GM21529 (cell line): ENCODE measurements around the gene PAPLN.

ENCODE experiments used
- ATAC-seq: cut with Tn5 transposase; IDR thresholded peaks from one replicate; pipeline ENCODE4 v1.9.1; 2021; ENCODE audit not compliant: unreplicated experiment

The PAPLN gene

DNA sequence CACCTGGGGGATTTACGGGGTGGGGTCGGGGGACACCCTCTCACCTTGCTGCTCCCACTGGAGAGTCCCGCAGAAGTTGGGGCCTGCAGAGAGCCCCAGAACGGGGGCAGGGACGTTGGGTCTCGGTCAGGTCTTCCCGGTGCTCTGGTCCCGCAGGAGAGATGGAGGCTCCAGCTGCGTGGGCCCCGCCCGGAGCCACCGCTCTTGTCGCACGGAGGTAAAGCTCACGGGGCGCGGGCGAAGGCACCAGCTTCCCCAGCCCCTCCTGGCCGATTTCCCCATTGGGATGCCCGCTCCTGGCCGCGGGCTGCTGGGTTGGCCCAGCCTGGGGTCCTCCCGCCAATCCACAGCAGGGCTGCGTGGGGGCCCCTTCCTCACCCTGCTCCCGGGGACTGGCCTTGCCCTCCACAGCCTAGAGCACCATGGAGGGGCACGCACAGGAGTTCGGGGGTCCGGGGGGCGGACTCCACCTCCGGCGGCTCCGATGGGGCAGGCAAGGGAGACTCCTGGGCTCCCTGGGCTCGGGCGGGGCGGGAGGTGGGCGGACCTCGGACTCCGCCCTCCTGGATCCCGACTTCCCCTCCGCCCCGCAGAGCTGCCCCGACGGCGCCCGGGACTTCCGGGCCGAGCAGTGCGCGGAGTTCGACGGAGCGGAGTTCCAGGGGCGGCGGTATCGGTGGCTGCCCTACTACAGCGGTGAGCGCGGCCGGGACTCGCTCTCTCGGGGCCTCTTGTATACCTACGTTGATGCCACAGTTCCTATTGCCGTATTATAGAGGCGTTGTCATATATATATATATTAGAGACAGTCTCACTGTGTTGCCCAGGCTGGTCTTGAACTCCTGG, 8.4 kb downstream of the PAPLN start:
- peak; percentile 61 for ATAC-seq

DNA sequence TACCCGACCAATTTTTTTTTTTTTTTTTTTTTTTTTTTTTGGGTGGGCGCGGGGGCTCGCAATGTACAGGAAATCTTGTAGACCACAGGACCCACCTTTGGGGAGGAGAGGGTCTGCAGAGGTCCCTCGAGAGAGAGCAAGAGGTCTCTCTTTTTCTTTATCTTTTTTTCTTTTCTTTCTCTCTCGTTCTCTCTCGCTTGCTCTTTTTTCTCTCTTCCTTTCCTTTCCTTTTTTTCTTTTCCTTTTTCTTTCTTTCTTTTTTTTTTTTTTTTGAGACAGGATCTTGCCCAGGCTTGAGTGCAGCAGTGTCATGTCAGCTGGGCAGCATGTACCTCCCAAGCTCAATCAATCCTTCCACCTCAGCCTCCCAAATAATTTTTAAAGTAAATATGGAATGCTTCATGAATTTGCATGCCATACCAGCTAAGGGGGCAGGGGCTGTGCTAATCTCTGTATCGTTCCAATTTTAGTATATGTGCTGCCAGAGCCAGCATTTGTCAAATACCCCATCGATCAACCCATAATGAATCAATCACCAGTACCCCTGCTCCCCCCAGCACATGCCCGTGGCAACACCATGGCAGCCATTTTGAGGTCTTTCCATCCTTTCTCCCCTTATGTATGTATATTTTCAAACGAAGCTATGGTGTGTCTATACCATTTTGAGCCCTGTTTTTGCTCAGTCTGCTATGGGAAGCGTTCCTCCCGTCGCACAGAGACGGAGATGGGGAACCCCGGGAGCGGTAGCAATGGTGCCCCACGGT, 9.3 kb downstream of the PAPLN start:
- ATAC-seq: no peak

DNA sequence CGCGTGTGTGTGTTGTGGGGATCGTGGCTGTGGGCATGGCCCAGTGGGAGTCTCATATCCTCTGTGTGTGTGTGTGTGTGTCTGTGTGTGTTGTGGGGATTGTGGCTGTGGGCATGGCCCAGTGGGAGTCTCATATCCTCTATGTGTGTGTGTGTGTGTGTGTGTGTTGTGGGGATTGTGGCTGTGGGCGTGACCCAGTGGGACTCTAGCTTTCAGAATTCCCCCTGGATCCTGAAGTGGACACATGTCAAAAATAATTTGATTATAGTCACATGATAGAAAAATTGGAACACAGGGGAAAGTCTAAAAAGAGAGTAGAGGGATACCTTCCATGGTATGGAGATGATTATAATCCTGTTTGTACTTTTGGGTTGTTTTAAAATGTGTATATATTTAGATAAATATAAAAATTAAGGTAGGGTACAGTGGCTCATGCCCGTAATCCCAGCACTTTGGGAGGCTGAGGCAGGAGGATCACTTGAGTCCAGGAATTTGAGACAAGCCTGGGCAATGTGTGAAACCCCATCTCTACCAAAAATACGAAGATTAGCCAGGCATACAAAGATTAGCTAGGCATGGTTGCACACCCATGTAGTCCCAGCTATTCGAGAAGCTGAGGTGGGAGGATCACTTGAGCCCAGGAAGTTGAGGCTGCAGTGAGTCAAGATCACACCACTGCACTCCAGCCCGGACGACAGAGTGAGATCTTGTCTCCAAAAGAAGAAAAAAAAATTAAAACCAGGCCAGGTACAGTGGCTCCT, 11.0 kb downstream of the PAPLN start:
- ATAC-seq: peak; percentile 49

DNA sequence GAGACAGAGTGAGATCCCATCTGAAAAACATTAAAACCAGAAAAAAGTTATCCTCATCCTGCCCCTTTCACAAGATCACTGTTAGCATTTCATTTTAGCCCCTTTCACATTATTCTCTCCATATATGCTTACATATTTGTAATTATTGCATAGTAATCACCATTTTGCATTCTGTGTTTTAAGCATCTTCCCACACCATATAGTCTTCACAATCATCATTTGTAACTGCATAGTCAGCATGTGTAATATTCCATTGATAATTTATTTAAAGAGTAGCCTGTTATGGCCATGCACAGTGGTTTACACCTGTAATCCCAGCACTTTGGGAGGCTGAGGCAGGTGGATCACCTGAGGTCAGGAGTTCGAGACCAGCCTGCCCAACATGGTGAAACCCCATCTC, 11.8 kb downstream of the PAPLN start:
- ATAC-seq: no peak

DNA sequence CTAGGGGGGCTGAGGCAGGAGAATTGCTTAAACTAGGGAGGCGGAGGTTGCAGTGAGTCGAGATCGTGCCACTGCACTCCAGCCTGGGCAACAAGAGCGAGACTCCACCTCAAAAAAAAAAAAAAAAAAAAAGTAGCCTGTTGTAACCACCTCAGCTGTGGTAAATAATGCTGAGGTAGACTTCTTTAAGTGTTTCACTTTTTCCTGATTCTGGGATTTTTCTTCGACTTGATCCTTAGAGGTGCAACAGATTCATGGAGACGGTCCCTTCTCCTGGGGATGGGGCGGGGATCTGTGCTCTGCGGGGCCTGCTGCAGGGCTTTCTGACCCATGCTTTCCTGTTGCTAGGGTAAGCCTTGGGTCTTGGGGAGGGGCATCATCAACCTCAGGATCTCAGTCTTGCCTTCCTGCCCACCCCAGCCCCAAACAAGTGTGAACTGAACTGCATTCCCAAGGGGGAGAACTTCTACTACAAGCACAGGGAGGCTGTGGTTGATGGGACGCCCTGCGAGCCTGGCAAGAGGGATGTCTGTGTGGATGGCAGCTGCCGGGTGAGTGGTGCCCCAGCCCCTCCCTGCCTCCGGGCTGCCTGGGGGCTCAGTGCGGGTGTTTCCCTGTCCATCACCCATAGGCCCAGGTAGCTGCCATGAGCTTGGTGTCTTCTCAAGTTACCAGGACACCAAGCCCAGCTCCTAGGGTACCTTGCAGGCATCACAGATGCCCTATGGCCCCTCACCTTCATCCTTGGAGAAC, 12.4 kb downstream of the PAPLN start:
- no peak for ATAC-seq

DNA sequence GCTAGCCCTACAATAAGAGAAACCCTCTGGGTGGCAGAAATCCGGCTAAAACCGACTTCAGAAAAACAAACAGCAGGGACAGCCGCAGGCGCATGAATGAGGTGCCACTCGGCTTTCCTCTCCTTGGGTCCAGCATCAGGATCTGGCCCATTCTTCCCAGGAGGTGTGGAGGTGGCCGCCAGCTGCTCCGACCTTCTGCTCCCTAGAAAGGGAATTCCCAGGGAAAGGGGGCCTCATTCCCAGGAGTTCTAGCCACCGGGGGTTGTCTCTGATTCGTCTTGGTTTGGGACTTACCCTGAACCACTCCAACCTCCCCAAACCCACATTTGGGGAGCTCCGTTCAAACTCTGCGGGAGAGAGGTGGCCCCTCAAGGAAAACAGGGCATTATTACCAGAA, 13.0 kb downstream of the PAPLN start:
- ATAC-seq: no peak

DNA sequence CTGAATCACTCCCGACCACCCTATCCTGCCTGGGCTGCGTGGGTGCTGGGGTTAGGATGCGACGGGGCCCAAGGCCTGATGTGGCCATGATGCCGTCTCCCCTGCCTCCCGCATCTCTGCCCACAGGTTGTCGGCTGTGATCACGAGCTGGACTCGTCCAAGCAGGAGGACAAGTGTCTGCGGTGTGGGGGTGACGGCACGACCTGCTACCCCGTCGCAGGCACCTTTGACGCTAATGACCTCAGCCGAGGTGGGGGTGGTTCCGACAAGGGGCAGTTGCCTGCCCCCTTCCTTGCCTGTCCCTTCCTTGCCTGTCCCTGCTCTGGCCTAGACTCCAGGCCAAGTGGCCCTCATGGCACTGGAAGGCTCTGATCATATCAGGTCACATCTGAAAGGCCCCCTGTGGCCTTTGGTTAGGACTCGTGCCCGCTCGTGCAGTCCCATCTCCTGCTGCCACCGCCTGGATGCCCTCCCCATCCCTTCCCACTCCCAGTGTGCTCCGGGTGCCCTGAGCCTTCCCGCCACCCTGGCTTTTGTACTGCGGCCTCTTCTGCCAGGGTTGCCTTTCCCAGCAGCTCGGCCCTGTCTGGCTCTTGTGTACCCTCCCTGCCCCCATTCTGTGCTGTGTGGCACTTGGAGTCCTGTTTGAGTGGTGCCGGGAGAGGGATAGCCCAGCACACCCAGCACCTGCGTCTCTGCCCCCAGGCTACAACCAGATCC, 13.6 kb downstream of the PAPLN start:
- no peak for ATAC-seq

DNA sequence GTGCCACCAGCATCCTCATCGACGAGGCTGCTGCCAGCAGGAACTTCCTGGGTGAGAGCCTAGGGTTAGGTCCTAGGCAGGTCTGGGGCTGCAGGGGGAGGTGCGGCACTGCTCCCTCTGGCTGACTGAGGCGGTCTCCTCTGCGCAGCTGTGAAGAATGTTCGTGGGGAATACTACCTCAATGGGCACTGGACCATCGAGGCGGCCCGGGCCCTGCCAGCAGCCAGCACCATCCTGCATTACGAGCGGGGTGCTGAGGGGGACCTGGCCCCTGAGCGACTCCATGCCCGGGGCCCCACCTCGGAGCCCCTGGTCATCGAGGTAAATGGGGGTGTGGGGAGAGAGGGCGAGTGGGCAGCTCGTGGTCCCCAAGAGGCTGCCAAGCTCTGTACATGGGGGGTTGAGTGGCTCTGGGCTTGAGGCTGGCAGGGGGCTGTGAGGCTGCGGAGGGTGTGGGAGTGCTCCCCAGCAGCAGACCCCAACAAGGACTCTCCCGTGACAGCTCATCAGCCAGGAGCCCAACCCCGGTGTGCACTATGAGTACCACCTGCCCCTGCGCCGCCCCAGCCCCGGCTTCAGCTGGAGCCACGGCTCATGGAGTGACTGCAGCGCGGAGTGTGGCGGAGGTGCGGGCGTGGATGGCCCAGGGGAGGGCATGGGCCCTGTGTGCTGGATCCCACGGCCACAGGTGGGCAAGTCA, 14.4 kb downstream of the PAPLN start:
- ATAC-seq: no peak

DNA sequence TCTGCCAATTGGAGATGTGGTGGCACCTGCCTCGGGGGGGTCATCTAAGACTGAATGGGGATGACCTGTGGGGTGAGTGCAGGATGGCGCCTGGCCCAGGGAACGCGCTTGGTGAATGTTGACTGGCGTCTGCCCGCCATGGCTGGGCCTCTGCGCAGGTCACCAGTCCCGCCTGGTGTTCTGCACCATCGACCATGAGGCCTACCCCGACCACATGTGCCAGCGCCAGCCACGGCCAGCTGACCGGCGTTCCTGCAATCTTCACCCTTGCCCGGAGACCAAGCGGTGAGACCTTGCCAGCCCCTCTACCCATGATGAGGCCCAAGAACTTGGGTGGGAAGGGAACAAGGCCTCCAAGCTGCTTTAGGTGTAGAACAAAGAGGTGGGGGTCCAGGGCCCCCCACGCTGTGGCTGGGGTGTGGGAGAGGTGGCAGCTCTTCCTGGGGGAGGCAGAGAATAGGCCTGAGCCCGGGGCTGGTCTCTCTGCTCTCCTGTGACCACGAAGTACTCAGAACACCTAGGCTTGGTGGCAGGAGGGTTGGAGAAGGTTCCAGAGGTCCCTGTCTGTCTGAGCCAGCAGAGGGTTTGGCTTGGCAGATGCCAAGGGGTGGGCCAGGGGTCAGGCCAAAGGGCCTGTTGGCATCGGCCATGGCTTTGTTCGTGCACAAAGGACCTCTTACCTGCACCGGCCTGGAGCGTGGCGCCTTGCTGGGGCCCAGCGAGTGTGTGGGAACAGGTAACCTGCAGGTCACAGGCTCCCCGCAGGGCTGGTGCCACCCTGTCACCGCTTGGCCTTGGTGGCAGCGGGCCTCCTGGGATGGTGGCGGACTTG, 15.4 kb downstream of the PAPLN start:
- no peak for ATAC-seq

DNA sequence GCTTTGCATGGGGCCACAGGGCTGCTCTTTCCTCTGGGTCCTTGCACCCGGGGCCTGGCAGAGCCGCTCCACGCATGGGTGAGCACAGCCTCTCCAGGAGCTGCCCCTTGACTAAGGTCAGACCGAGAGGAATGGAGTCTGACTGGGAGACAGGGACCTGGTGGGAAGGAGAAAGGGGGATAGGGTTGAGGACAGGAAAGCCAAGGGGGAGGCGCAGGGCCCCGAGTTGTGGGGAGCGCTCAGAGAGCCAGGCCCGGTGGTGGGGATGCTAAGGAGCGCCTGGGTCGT, 16.0 kb downstream of the PAPLN start:
- ATAC-seq: no peak

DNA sequence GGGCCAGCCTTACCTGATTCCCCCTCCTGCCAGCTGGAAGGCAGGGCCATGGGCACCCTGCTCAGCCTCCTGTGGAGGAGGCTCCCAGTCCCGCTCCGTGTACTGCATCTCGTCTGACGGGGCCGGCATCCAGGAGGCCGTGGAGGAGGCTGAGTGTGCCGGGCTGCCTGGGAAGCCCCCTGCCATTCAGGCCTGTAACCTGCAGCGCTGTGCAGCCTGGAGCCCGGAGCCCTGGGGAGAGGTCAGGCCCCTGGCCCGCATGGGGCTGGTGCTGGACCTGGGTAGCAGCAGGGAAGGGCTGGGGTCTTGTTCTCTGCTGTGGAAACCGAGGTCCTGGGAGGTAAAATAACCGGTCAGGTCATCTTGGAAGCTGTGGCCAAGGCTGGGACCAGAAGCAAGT, 16.4 kb downstream of the PAPLN start:
- no peak for ATAC-seq

DNA sequence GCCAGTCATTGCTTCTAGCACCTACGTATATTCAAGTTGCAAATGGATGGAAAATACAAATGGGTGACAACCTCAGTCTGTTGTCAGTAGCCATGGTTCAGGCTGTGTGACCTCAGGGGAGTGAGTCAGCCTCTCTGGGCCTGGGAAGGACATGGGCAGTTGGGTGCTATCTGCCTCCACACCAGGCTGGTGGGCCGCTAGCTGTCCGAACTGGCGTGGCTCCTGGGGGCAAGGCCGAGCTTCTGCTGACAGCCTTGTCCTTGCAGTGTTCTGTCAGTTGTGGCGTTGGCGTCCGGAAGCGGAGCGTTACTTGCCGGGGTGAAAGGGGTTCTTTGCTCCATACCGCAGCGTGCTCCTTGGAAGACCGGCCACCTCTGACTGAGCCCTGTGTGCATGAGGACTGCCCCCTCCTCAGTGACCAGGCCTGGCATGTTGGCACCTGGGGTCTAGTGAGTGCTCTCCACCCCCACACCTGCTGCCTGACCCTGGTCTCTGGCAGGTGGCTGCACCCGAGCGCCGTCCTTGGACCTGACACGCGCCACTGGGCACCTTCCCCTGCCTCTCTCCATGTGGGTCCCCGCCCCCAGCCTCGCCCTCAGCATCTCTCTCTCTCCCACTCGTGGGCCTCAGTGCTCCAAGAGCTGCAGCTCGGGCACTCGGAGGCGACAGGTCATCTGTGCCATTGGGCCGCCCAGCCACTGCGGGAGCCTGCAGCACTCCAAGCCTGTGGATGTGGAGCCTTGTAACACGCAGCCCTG, 17.1 kb downstream of the PAPLN start:
- ATAC-seq: no peak

DNA sequence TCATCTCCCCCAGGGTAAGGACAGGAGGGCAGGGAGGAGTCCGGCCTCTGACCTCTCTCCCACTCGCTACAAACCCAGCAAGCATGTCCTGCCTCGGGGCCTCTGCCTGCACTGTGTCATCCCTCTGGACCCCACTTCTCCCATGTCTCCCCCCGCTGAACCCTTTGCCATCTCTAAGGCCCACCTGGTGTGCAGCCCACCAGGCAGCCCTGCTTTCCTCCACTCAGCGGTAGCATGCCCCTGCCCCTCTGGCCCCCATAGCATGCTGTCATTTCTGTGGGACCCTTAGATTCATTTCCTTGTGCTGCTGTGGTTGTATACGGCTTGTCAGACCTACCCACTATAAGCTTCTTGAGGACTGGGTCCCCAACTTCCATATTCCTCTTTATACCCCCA, 17.7 kb downstream of the PAPLN start:
- no peak for ATAC-seq

DNA sequence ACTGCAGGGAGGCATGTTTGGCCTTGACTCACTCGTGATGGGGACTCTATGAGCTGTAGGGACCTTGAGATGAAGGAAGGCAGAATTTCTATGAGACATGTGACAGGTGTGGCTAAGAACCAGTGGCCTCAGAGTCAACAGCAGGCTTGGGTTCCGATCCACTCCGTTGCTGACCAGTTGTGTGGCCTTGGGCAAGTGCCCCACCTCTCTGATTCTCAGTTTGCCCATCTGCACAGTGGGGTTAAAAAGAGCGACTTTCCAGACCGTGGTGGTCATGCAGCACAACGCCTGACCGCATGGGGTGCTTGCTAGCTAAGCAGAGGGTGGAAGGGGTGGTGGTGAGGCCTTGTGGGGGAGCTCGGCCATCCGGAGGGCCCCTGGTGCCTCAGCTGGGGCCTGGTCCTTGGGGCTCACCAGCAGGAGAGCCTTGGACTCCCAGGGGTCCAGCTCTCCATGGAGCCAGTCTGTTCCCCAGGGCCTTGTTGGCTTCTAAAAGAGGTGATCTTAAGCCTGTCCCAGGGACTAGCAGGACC, 18.5 kb downstream of the PAPLN start:
- ATAC-seq: no peak

DNA sequence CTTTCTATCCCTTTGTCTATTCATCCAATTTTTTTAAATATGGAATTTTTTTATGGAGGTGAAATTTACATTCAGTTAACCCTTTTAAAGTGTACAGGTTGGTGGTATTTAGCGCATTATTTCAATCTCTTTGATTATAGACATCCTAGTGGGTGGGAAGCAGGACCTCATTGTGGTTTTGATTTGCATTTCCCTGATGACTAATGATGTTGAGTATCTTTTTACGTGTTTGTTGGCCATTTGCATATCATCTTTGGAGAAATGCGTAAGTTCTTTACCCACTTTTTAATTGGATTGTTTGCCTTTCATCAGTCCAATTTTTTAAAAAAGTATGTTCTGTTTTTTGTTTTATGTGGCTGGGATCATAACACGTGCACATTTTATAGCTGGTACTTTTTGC, 20.8 kb downstream of the PAPLN start:
- no peak for ATAC-seq

DNA sequence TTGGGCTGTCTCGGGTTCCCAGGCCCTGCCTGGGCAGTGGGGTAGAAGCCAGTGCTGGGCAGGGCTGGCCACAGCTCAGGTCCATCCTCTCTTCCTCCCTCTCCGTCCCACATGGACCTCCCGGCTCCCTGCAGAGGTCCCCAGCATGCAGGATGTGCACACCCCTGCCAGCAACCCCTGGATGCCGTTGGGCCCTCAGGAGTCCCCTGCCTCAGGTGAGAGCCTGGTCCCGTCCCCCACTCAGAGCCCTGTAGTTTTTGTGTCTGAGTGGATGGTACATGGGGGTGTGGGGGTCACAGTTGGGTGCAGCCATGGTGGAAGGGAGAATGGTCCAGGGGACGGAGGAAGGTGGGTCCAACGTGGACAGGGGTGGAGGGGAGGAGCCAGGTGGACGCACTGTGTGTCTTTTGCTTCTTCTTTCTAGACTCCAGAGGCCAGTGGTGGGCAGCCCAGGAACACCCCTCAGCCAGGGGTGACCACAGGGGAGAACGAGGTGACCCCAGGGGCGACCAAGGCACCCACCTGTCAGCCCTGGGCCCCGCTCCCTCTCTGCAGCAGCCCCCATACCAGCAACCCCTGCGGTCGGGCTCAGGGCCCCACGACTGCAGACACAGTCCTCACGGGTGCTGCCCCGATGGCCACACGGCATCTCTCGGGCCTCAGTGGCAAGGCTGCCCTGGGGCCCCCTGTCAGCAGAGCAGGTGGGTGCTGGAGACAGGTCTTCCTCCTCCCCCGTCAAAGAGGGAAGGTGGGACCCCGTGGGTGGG, 21.7 kb downstream of the PAPLN start:
- ATAC-seq: no peak

DNA sequence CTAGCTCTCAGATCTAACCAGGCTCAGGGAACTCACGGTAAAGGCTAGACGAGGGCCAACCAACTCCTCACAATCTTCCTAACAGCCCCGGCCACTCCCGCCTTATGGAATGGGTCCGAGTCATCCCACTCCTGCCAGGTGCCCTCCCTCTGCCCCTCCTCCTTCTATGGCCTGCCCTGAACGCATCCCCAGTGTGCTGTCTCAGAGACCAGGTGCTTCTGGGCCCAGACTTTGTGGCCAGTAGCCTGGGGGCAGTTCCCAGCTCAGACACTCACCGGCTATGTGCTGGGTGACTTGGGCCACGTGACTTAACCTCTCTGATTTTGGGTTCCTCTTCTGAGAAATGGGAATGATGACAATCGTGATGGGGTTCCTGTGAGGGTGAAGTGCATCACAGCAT, 22.5 kb downstream of the PAPLN start:
- no peak for ATAC-seq
